ENCODE data around the gene FRMPD4.

FRMPD4 gene

GRCh38 chrX:12141511-12141910 is 3.2 kb downstream of the FRMPD4 start:
- Histone ChIP-seq H3K4me1 (no peaks in the 10 kb centered on the region), H3K9ac (no peak overlapping the region), H3K27ac (no peak overlapping the region), H2AFZ (no peak overlapping the region), H3K4me3 (ENCODE audit: low read depth, low read length) (no peak overlapping the region), H3K36me3 (ENCODE audit: control insufficient read depth, insufficient read depth, low read length) (no peaks in the 10 kb centered on the region), H3K79me2 (no peaks in the 10 kb centered on the region), H3K27me3 (ENCODE audit: control insufficient read depth, insufficient read depth, low read length) (no peaks in the 10 kb centered on the region), H3K9me3 (ENCODE audit: control insufficient read depth, low read length) (no peaks in the 10 kb centered on the region), H3K4me2 (ENCODE audit: low read length) (no peak overlapping the region)
- no peak for TF ChIP-seq CTCF (IDR thresholded peaks at IDR 0.05)

- H3K27ac ChIP-seq, result no peak overlapping the region
- no peaks in the 10 kb centered on the region for H3K27me3 ChIP-seq (ENCODE audit: control insufficient read depth, insufficient read depth, low read length)
- H3K9ac ChIP-seq, result no peak overlapping the region
- no peak overlapping the region for H3K4me3 ChIP-seq (ENCODE audit: low read depth, low read length)
- H3K4me2 ChIP-seq (ENCODE audit: low read length), result no peak overlapping the region
- no peaks in the 10 kb centered on the region for H3K79me2 ChIP-seq
- no peaks in the 10 kb centered on the region for H3K4me1 ChIP-seq
- TF ChIP-seq CTCF (IDR thresholded peaks at IDR 0.05), result no peak
- H3K36me3 ChIP-seq (ENCODE audit: control insufficient read depth, insufficient read depth, low read length), result no peaks in the 10 kb centered on the region
- no peak overlapping the region for H2AFZ ChIP-seq
- no peaks in the 10 kb centered on the region for H3K9me3 ChIP-seq (ENCODE audit: control insufficient read depth, low read length)
These were observed 4.4 kb downstream of the FRMPD4 start for GRCh38 chrX:12142661-12143060.

- no peaks in the 10 kb centered on the region for H3K36me3 ChIP-seq (ENCODE audit: control insufficient read depth, insufficient read depth, low read length)
- no peaks in the 10 kb centered on the region for H3K79me2 ChIP-seq
- no peaks in the 10 kb centered on the region for H3K27me3 ChIP-seq (ENCODE audit: control insufficient read depth, insufficient read depth, low read length)
- H2AFZ ChIP-seq, result no peak overlapping the region
- no peaks in the 10 kb centered on the region for H3K4me1 ChIP-seq
- no peak overlapping the region for H3K4me2 ChIP-seq (ENCODE audit: low read length)
- H3K9ac ChIP-seq, result no peak overlapping the region
- no peak overlapping the region for H3K27ac ChIP-seq
- no peak overlapping the region for H3K4me3 ChIP-seq (ENCODE audit: low read depth, low read length)
- H3K9me3 ChIP-seq (ENCODE audit: control insufficient read depth, low read length), result no peaks in the 10 kb centered on the region
- no peak for TF ChIP-seq CTCF (IDR thresholded peaks at IDR 0.05)
These were observed 7.1 kb downstream of the FRMPD4 start for GRCh38 chrX:12145402-12145801.

GRCh38 chrX:12149670-12150407 is 11.6 kb downstream of the FRMPD4 start:
- H3K4me3 ChIP-seq (ENCODE audit: low read depth, low read length), result no peak overlapping the region
- no peaks in the 10 kb centered on the region for H3K27me3 ChIP-seq (ENCODE audit: control insufficient read depth, insufficient read depth, low read length)
- H3K36me3 ChIP-seq (ENCODE audit: control insufficient read depth, insufficient read depth, low read length), result no peaks in the 10 kb centered on the region
- no peaks in the 10 kb centered on the region for H3K79me2 ChIP-seq
- no peak overlapping the region for H3K9ac ChIP-seq
- no peak overlapping the region for H2AFZ ChIP-seq
- no peak for TF ChIP-seq CTCF (IDR thresholded peaks at IDR 0.05)
- H3K4me1 ChIP-seq, result no peaks in the 10 kb centered on the region
- H3K9me3 ChIP-seq (ENCODE audit: control insufficient read depth, low read length), result no peaks in the 10 kb centered on the region
- H3K27ac ChIP-seq, result no peak overlapping the region
- H3K4me2 ChIP-seq (ENCODE audit: low read length), result no peak overlapping the region

- H3K79me2 ChIP-seq, result no peaks in the 10 kb centered on the region
- H3K27ac ChIP-seq, result no peak overlapping the region
- no peak for TF ChIP-seq CTCF (IDR thresholded peaks at IDR 0.05)
- no peak overlapping the region for H3K4me3 ChIP-seq (ENCODE audit: low read depth, low read length)
- H2AFZ ChIP-seq, result no peak overlapping the region
- no peaks in the 10 kb centered on the region for H3K27me3 ChIP-seq (ENCODE audit: control insufficient read depth, insufficient read depth, low read length)
- H3K9ac ChIP-seq, result no peak overlapping the region
- H3K4me2 ChIP-seq (ENCODE audit: low read length), result no peak overlapping the region
- no peaks in the 10 kb centered on the region for H3K36me3 ChIP-seq (ENCODE audit: control insufficient read depth, insufficient read depth, low read length)
- H3K4me1 ChIP-seq, result no peaks in the 10 kb centered on the region
- no peaks in the 10 kb centered on the region for H3K9me3 ChIP-seq (ENCODE audit: control insufficient read depth, low read length)
These were observed 15.0 kb downstream of the FRMPD4 start for GRCh38 chrX:12153317-12153716.

Measured in parathyroid adenoma (tissue), 2 donors.